HEK293T (cell line): ENCODE measurements around the gene ANTXR2.

Source experiments
- BHLHE40 ChIP-seq: fragments of 450-650 bp; IDR thresholded peaks from 2 replicates; pipeline ENCODE4 v1.6.1; 2016; ENCODE audit warnings: mild to moderate bottlenecking, moderate library complexity, borderline replicate concordance
- FOXK2 ChIP-seq: fragments of 450-650 bp; IDR thresholded peaks from 2 replicates; pipeline ENCODE4 v1.6.1; 2016; ENCODE audit warnings: mild to moderate bottlenecking
- FOXM1 ChIP-seq: fragments of 450-650 bp; IDR thresholded peaks from 2 replicates; pipeline ENCODE4 v1.6.1; 2017; ENCODE audit warnings: mild to moderate bottlenecking, borderline replicate concordance
- SP1 ChIP-seq: fragments of 450-650 bp; IDR thresholded peaks from 2 replicates; pipeline ENCODE4 v1.6.1; 2017
- TARDBP ChIP-seq: fragments of 450-650 bp; IDR thresholded peaks from 2 replicates; pipeline ENCODE4 v1.6.1; 2016
- TF ChIP-seq, protein P1 (sequence below): fragments of 450-650 bp; IDR thresholded peaks from 2 replicates; pipeline ENCODE4 v1.6.1; 2016

DNA sequence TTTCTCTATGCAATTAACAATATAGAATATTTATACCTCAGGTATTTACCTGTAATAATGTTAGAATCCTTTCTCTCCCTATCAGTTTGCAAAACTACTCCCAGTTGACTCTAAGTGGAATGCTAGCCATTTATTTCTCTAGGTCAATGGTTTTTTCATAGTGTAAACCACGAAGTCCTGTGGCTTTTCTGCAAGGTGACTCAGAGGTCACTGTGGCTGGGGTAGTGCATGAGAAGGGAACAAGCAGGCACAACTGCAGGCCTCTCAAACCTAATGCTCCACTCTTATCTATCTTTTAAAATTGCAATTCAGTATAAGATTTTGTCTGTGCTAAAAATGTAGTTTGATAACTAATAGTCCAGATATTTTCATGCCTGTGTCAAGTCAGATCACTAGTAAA lies 159.4 kb downstream of the ANTXR2 start:
- TF ChIP-seq TARDBP (no peak), SP1 (no peak), FOXK2 (no peak), FOXM1 (no peak), BHLHE40 (no peak)
- TF ChIP-seq, protein P1, sequence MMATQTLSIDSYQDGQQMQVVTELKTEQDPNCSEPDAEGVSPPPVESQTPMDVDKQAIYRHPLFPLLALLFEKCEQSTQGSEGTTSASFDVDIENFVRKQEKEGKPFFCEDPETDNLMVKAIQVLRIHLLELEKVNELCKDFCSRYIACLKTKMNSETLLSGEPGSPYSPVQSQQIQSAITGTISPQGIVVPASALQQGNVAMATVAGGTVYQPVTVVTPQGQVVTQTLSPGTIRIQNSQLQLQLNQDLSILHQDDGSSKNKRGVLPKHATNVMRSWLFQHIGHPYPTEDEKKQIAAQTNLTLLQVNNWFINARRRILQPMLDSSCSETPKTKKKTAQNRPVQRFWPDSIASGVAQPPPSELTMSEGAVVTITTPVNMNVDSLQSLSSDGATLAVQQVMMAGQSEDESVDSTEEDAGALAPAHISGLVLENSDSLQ = no peak
